SK-N-SH (cell line): Measurements from ENCODE around the gene IL13. TPM values are rescaled to one million over a fixed set of nuclear protein-coding genes. Genes with fewer than 3 reads are reported as not detected.

Source experiments
- CTCF ChIA-PET: fragments of 300-600, 350-600 bp; formaldehyde crosslinking; extraction: SDS; loops from one replicate; lab custom pipeline; 2021; lab: Yijun Ruan, JAX
- POLR2A ChIA-PET: fragments of 350-600 bp; sonication (Branson Sonifier 250); formaldehyde crosslinking; extraction: SDS; loops from one replicate; lab custom pipeline; 2020; ENCODE audit warnings: antibody characterized with exemption, inconsistent platforms; lab: Yijun Ruan, JAX
- DNase-seq: peaks from one replicate; pipeline ENCODE4 v3.0.0; 2012
- H2AFZ ChIP-seq: fragments of 200-600 bp; sonication (generic); 2 replicates; pipeline ENCODE4 v1.8.1; 2016; ENCODE audit warnings: antibody characterized with exemption, mild to moderate bottlenecking, low read depth
- H3F3A ChIP-seq: fragments of 200-600 bp; sonication (generic); replicated peaks from 2 replicates; pipeline ENCODE3; 2016; ENCODE audit warnings: antibody characterized with exemption, mild to moderate bottlenecking; ENCODE audit not compliant: insufficient read depth
- H3K27ac ChIP-seq, 2 experiments: fragments of 200-500 bp in 1 of 2; fragments of 200-600 bp in 1 of 2; sonication (Bioruptor generic) in 1 of 2; sonication (generic), shearing (Covaris generic) in 1 of 2; 2 replicates each; pipeline versions ENCODE4 v1.5.1 to v1.6.1; 2014 to 2016; ENCODE audit warnings: low read depth in 2 of 2, inconsistent platforms in 1 of 2, low read length in 1 of 2, mild to moderate bottlenecking in 1 of 2, mixed read lengths in 1 of 2
- H3K27me3 ChIP-seq: fragments of 200-600 bp; sonication (generic), shearing (Covaris generic); 2 replicates; pipeline ENCODE4 v1.6.1; 2016; ENCODE audit warnings: mixed run types; ENCODE audit not compliant: insufficient read depth
- H3K36me3 ChIP-seq, 2 experiments: fragments of 200-500 bp in 1 of 2; fragments of 200-600 bp in 1 of 2; sonication (Bioruptor generic) in 1 of 2; sonication (generic) in 1 of 2; replicated peaks in 1 of 2; 2 replicates each; pipeline versions ENCODE3 to v1.5.1; 2014 to 2016; ENCODE audit warnings: low read length in 1 of 2, mild to moderate bottlenecking in 1 of 2; ENCODE audit not compliant: insufficient read depth in 2 of 2, control insufficient read depth in 1 of 2
- H3K4me1 ChIP-seq, 2 experiments: fragments of 200-500 bp in 1 of 2; fragments of 200-600 bp in 1 of 2; sonication (Bioruptor generic) in 1 of 2; sonication (generic), shearing (Covaris generic) in 1 of 2; 2 replicates each; pipeline versions ENCODE4 v1.5.1 to v1.6.1; 2014 to 2016; ENCODE audit warnings: low read depth in 1 of 2, low read length in 1 of 2, mixed run types in 1 of 2; ENCODE audit not compliant: insufficient read depth in 2 of 2, control insufficient read depth in 1 of 2
- H3K4me2 ChIP-seq: fragments of 200-600 bp; sonication (generic), shearing (Covaris generic); 2 replicates; pipeline ENCODE4 v1.6.1; 2017; ENCODE audit warnings: mixed run types
- H3K4me3 ChIP-seq, 2 experiments: fragments of 200-500 bp in 1 of 2; fragments of 200-600 bp in 1 of 2; sonication (Bioruptor generic) in 1 of 2; sonication (generic), shearing (Covaris generic) in 1 of 2; 2 replicates each; pipeline versions ENCODE4 v1.5.1 to v1.8.1; 2014 to 2016; ENCODE audit warnings: low read depth in 2 of 2, inconsistent platforms in 1 of 2, low read length in 1 of 2, mild to moderate bottlenecking in 1 of 2, mixed read lengths in 1 of 2, moderate library complexity in 1 of 2
- H3K79me2 ChIP-seq: fragments of 200-600 bp; sonication (generic); 2 replicates; pipeline ENCODE4 v1.8.1; 2017; ENCODE audit warnings: mild to moderate bottlenecking; ENCODE audit not compliant: insufficient read depth
- H3K9ac ChIP-seq: fragments of 200-600 bp; sonication (generic); 2 replicates; pipeline ENCODE4 v1.6.1; 2017; ENCODE audit warnings: mixed run types
- H3K9me2 ChIP-seq: fragments of 200-600 bp; sonication (generic); 2 replicates; pipeline ENCODE4 v1.6.1; 2017; ENCODE audit warnings: mixed run types
- H3K9me3 ChIP-seq: fragments of 200-600 bp; sonication (generic); 2 replicates; pipeline ENCODE4 v1.6.1; 2017; ENCODE audit warnings: mixed run types, mild to moderate bottlenecking, moderate library complexity
- H4K20me1 ChIP-seq: fragments of 200-600 bp; sonication (generic); 2 replicates; pipeline ENCODE4 v1.6.1; 2017; ENCODE audit warnings: mild to moderate bottlenecking, mixed run types; ENCODE audit not compliant: insufficient read depth
- ELF1 ChIP-seq: IDR thresholded peaks from 2 replicates; pipeline ENCODE4 v1.4.0; 2012
- EZH2phosphoT487 ChIP-seq: fragments of 200-600 bp; sonication (generic); IDR thresholded peaks from 2 replicates; pipeline ENCODE4 v1.6.1; 2017; ENCODE audit warnings: low read depth, mixed run types, mild to moderate bottlenecking, antibody characterized with exemption, moderate library complexity, borderline replicate concordance
- GATA2 ChIP-seq: sonication (generic); formaldehyde crosslinking; IDR thresholded peaks from 2 replicates; pipeline ENCODE4 v1.5.0; 2020; ENCODE audit warnings: mild to moderate bottlenecking, missing genetic modification reagents
- JUND ChIP-seq: IDR thresholded peaks from 2 replicates; pipeline ENCODE4 v1.4.0; 2012
- MEF2A ChIP-seq: IDR thresholded peaks from 2 replicates; pipeline ENCODE4 v1.4.0; 2012; ENCODE audit warnings: low read depth, borderline replicate concordance
- NFIC ChIP-seq: IDR thresholded peaks from 2 replicates; pipeline ENCODE4 v1.4.0; 2012; ENCODE audit warnings: borderline replicate concordance
- NRF1 ChIP-seq: IDR thresholded peaks from 2 replicates; pipeline ENCODE4 v1.6.1; 2012; ENCODE audit warnings: low read depth, mild to moderate bottlenecking, low read length
- PBX3 ChIP-seq: IDR thresholded peaks from 2 replicates; pipeline ENCODE4; 2012
- RCOR1 ChIP-seq: fragments of 150-350 bp; IDR thresholded peaks from 2 replicates; pipeline ENCODE4 v1.6.1; 2017; ENCODE audit warnings: antibody characterized with exemption, low read length
- TCF12 ChIP-seq: IDR thresholded peaks from 2 replicates; pipeline ENCODE4 v1.4.0; 2012
- USF1 ChIP-seq: IDR thresholded peaks from 2 replicates; pipeline ENCODE4 v1.4.0; 2012; ENCODE audit warnings: low read depth, borderline replicate concordance
- YY1 ChIP-seq: IDR thresholded peaks from 2 replicates; pipeline ENCODE4 v1.4.0; 2012; ENCODE audit warnings: low read depth, mild to moderate bottlenecking
- ZBTB33 ChIP-seq: IDR thresholded peaks from 2 replicates; pipeline ENCODE4 v1.4.0; 2012; ENCODE audit warnings: low read depth, borderline replicate concordance
- WGBS: methylation state at CpG from one replicate; pipeline ENCODE4 v1.1.6; 2017; ENCODE audit warnings: low lambda C conversion rate; 5-methylcytosine and 5-hydroxymethylcytosine counted together
- polyA plus RNA-seq, 3 experiments: library from polyadenylated mRNA; depleted of rRNA; stranded (reverse); fragments of >200 nt; gene quantifications; 2 replicates each; pipeline ENCODE4 v1.2.3, GENCODE V29; 2012

IL13 gene
- polyA plus RNA-seq, 1 of the 3 experiments (the other 2 are of a cell fraction) = 0.08 TPM

GRCh38 chr5:132684922-132685720 lies 27.1 kb downstream of the IL13 start:
- Histone ChIP-seq H3K27ac (no peak overlapping the region), H3K27me3 (no peaks in the 10 kb centered on the region)
- 91% methylated on average over 12 of the region's 12 CpGs for WGBS
- POLR2A ChIA-PET = no interaction called here
- TF ChIP-seq NFIC (no peak), ZBTB33 (no peak), NRF1 (no peak), JUND (no peak), YY1 (no peak), MEF2A (no peak)
- TF ChIP-seq, all 33 proteins: peak for 0
- Histone ChIP-seq H3K4me3 (no peak overlapping the region), H4K20me1 (no peaks in the 10 kb centered on the region), H3K9me3 (no peaks in the 10 kb centered on the region), H3K4me2 (no peak overlapping the region), H3K79me2 (no peaks in the 10 kb centered on the region), H3F3A (no peaks in the 10 kb centered on the region), H3K9ac (no peak overlapping the region), H3K4me1 (no peaks in the 10 kb centered on the region), H3K36me3 (no peaks in the 10 kb centered on the region), H3K9me2 (no peaks in the 10 kb centered on the region), H2AFZ (no peak overlapping the region)
- no peak for DNase-seq
- CTCF ChIA-PET = interaction anchor here (1.5 kb wide), 1 partner anchor 158 kb away, joined by 5 read pairs; no protein-coding TSS in a partner anchor

- no peak overlapping the region for H2AFZ ChIP-seq
- no peak for TF ChIP-seq TCF12
- no peak for TF ChIP-seq ZBTB33
- TF ChIP-seq ELF1 = no peak
- no peak for TF ChIP-seq NFIC
- TF ChIP-seq PBX3 = no peak
- no peak for TF ChIP-seq RCOR1
- TF ChIP-seq EZH2phosphoT487 = no peak
- TF ChIP-seq USF1 = no peak
- no peak for TF ChIP-seq GATA2 (CRISPR knock-in tag)
- no peak for TF ChIP-seq JUND
- no peaks in the 10 kb centered on the region for H3F3A ChIP-seq
- H3K79me2 ChIP-seq = no peaks in the 10 kb centered on the region
- ChIA-PET CTCF (interaction anchor here (1.5 kb wide), 1 partner anchor 134 kb away, joined by 5 read pairs; no protein-coding TSS in a partner anchor), POLR2A (no interaction called here)
- no peak overlapping the region for H3K27ac ChIP-seq
- H3K9ac ChIP-seq = no peak overlapping the region
- WGBS = 100% methylated on average over 3 of the region's 3 CpGs
- no peaks in the 10 kb centered on the region for H3K36me3 ChIP-seq
- H4K20me1 ChIP-seq = no peaks in the 10 kb centered on the region
- no peaks in the 10 kb centered on the region for H3K4me1 ChIP-seq
- no peak for DNase-seq
- H3K27me3 ChIP-seq = no peaks in the 10 kb centered on the region
- H3K4me3 ChIP-seq = no peak overlapping the region
- H3K4me2 ChIP-seq = no peak overlapping the region
- no peaks in the 10 kb centered on the region for H3K9me2 ChIP-seq
- no peaks in the 10 kb centered on the region for H3K9me3 ChIP-seq
Measured at GRCh38 chr5:132686193-132686592, 28.2 kb downstream of the IL13 start.
